DMS153 treated with DMSO at 0.1 percent for 48 hours (cell line): Measurements from ENCODE around the gene OAT.

Experiments used
- DNase-seq: peaks from one replicate; lab custom pipeline; 2025; ENCODE audit not compliant: unreplicated experiment; lab: John Stamatoyannopoulos, UW

OAT gene

DNA sequence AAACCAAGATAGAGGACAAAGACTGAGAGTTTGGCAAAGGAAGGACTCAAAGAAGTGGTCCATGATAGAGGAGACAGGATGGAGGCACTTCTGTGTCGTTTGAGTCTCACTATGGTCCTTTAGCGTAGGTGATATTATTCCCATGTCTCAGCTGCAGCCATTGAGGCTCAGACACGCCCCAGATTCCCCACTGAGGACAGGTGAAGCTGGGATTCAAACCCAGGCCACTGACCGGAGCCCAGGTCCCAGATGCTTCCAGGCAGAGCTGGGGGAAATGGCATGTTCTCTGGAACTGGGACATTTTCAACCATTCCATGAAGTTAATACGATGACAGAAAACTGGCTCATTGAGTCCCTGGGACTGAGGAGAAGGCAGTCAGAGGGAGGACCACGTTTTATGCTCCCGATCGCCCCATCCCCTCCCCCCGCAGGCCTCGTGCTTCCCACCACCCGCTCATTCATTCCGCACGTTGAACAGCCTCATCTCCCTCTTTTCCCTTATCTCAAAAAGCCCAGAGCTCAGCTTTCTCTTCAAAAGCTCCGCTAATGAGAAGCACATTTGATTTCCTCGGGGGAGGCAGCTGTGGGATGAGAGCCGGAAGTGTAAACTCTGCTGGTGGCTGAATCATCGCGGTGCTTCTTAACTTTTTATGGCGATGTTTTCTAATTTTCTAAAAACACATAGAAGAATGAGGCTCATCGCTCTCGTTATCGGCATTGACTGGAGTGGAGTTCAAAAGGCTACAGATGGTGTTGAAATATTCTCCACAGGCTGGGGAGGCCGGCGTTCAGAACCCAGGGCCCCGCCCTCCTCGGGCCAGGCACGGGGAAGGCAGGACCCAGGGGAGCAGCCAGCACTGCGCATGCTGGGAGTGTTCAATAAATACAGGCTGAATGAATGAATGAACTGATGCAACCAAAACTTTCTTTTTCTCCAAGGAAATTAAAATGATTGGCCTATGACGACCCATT lies 64.0 kb downstream of the OAT start:
- DNase-seq: peak; percentile 93

GRCh38 chr10:124353896-124354295 lies 64.8 kb downstream of the OAT start:
- DNase-seq: no peak

DNA sequence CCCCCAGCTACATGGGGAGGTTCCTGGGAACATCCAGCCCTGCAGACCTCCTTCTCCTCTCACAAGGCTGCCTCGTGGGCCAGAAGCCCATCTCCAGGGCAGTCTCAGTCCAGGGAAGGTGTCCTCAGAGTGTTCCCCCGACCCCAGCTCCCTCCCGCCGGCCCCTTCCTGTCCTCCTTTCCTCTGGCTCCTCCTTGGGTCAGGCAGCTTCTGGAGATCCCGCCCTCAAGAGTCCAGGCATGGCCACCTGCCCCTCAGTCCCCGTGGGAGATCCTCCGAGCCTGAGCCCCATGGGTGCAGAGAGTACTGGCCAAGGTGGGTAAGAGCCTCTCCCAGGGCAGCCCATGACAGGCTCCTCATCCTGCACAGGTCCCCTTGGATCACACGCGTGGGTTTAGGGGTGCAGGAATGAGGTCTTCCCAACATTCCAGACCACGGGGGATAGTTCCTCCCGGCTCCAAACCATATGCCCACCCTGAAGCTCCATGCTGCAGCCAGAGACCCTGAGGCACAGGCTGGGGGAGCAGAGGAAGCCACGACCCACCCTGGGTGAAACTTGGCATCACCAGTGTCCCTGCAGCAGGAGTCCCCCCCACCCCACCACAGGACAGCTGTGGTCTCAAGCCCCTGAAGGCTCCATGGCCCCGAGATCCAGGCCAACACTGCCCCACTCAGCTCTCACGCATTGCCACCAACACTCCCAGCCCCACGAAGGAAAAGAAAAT lies 65.5 kb downstream of the OAT start:
- no peak for DNase-seq

DNA sequence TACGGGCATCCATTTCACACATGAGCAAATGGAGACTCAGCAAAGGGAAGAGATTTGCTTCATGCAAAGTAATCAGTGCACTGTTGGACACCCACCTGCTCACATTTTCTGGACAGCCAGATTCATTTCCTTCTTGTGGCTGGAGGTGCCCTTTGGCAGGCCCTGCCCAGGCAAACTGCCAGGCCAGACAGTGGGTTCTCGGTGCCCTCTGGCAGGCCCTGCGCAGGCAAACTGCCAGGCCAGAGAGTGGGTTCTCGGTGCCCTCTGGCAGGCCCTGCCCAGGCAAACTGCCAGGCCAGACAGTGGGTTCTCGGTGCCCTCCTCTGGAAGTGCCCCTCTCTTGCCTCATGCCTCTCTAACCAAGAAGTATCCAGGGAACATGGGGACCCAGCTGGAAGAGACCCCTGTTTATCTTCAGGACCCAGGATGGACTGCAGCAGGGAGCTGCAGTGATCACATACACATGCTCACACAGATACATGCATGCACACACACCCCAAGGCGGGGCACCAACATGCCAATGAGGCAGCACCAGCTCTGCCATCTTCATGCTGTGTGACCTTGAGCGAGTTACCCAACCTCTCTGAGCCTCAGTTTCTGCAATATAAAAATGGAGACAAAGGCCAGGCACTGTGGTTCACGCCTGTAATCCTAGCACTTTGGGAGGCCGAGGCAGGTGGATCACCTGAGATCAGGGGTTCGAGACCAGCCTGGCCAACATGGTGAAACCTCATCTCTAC lies 67.1 kb downstream of the OAT start:
- DNase-seq: no peak

- DNase-seq: no peak
Observed at GRCh38 chr10:124350806-124351205, 67.9 kb downstream of the OAT start.

DNA sequence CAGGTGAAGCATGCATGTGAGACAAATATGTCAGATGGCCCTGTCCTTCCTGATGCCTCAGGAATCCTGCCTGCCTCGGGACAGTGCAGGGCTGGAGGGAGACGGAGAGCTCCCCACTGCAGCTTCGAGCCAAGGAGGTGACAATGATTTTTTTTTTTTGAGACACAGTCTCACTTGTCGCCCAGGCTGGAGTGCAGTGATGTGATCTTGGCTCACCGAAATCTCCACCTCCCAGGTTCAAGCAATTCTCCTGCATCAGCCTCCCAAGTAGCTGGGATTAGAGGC lies 68.8 kb downstream of the OAT start:
- no peak for DNase-seq

DNA sequence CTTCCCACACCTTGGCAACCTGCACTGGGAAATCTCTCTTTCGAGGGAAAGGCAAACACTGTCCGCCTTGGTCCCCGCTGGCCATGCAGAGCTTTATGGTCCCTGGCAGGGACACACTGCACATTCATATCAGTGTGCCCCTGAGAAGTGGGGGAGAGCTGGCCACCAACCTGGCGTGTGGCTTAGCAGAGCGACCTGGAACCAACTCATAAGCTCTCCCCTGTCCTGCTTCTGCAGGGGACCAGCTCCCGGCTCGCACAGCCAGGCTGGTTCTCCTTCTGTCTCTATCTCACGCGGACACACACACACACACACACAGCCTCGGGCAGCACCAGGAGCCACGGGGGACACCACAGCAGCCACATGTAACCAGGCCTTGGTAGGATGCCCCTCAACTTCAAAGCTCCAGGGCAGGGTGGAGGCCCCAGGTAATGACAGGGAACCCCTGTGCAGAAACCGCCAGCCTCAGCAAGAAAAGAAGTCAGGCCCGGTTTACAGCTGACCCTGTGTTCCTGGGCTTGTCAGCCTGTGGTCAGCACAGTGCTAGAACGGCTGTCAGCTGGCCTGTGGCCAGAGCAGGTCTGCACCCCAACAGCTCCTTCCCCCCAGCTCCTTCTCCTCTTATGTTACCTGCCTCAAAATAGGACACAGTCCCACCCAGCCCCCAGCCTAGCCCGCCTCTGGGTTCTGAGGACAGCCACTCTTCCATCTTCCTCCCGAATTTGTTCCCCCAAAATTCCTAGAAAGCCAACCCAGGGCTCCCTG lies 69.3 kb downstream of the OAT start:
- no peak for DNase-seq

- DNase-seq: no peak
Observed at GRCh38 chr10:124348801-124349200, 69.9 kb downstream of the OAT start.

DNA sequence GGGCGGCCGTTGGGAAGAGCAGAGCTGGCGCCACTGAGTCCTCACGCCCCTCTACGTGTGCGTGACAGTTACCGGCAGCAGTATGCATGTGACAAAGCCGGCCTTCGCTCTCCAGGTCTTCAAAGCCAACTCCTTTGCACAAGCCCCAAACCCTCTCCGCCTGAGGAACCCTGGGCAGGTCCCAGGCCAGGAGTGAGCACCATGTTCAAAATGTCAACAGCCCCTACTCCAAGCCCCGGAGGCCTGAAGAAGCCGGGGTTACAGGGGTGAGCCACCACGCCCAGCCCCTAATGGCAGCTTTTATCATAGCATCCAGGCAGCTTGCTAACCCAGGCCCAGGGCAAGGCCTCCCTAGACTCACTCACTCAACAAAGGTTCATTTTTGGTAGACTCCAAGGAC lies 70.8 kb downstream of the OAT start:
- no peak for DNase-seq
